Left lobe of liver (tissue), 2 donors: ENCODE data around the gene ATG4C. TPM values are rescaled to one million over a fixed set of nuclear protein-coding genes. Genes with fewer than 3 reads are reported as not detected.
A peak's percentile ranks its signal among the peaks of the same experiment; 100 is the strongest.
"Not testable (repeated sequence)": the region's sequence is repeated elsewhere in the genome, so short reads cannot be mapped to it uniquely, and the experiment has no call there.

Experiments
- ATAC-seq: fragments of 200-7000 bp; cut with Tn5 transposase; one replicate; pipeline ENCODE4 v1.9.1; 2020; ENCODE audit warnings: mild to moderate bottlenecking, moderate library complexity
- DNase-seq: peaks from one replicate; pipeline ENCODE4 v3.0.0-alpha.2; 2020; ENCODE audit warnings: low spot score
- total RNA-seq: library from RNA; stranded (reverse); gene quantifications from one replicate; pipeline ENCODE4 v1.2.1, GENCODE V29; 2021
- donor health status: DM: no; HTN: no; CAD: no; lungs with moderate emphysema.
- donor health status: DM: no; HTN: yes; CAD: no.

Gene ATG4C
- total RNA-seq, 1 donor from 2014 or later, result 5.3 TPM

DNA sequence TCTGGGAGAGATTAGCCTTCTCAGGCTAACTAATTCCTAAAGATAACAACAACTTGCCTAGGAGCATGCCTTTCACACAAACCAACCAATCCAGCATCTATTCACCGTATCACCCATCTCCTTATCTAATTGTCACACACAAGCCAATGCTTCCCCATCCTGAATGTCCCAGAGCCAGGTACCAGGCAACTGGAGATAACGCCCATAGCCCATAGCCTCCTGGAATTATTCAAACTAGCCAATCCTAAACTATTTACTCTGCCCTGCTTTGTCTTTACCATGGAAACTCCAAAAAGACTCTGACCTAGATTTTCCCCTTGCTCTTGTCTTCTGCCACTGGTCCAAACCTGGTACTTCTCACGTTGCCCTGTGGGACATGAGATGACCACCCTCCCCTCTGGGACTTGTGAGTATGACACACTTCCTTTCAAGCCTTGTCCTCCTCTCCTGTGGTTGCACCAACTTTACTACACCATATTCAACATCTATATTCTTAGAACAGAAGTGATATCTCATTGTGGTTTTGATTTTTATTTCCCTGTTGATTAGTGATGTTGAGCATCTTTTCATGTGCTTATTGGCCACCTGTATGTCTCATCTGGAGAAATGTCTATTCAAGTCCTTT lies 8.8 kb upstream of the ATG4C start:
- no peak for DNase-seq
- no peak for ATAC-seq

DNA sequence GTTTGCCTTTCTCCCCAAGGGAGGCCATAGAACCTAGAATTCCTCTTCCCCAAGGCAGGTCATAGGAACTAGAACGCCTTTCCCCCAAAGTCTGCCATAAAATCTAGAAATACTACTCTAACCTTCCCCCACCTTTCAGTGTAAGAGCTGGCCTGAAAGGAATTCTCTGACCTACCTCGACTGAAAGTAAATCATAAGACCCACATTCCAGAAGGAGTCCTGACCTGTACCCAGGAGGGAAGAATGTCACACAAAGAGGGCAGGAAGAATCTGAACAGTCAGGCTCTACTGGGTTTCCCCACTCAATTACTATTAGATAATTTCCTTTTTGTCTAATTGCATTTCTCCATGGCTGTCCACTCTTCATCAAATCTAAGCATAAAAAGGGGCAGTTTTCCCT lies 5.7 kb upstream of the ATG4C start:
- ATAC-seq (no peak), DNase-seq (no peak)

DNA sequence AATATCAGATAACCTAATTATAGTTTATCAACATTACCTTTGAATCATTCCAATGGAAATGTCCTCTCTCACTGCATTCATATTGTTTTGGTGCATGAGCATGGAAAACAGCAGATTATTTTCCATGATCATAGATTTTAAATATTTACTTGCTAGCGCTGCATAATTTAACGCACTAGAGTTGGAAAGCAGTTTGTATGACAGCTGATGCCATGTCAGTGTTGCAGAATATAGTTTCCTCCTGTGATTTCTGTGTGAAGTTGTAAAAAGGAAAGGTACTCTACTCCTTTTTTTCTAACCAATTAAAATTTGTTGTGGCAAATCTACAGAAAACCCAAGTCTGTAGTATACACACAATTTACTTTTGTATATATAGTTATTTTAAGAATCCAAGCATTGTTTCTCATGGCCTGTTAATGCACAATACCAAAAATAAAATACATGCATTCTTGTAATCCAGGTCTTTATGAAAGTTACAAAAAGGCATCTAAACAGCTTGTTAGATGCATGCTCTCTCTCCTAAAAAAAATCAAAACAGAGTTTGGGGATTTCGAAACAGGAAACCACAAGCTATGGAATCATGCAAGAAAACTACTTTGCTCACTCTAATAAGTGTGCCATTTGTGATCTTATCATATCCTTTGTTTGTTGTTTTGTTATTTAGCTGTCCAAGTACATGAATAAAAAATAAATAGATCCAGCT lies 1.9 kb upstream of the ATG4C start:
- DNase-seq (no peak), ATAC-seq (no peak)

DNA sequence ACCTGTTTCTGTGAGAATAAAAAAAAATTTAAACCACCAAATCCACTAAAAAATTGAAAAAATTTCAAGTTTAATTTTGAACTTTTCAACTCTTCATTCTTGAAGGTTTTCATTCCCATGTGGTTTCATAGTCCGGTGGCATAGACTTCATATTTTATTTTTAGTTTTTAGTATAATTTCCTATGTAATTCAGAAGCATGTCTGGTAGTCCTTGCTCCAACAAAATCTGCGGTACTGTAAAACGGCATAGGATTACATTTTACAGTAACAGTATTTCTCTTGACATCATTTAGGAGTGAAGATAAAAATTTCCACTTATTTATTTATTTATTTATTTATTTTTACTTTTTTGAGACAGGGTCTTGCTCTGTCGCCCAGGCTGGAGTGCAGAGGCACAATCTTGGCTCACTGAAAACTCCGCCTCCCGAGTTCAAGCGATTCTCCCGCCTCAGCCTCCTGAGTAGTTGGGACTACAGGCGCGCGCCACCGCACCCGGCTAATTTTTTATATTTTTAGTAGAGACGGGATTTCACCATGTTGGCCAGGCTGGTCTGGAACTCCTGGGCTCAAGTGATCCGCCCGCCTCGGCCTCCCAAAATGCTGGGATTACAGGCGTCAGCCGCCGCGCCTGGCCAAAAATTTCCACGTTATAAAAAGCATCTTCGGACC lies 1.3 kb upstream of the ATG4C start:
- not testable (repeated sequence) for ATAC-seq, DNase-seq

DNA sequence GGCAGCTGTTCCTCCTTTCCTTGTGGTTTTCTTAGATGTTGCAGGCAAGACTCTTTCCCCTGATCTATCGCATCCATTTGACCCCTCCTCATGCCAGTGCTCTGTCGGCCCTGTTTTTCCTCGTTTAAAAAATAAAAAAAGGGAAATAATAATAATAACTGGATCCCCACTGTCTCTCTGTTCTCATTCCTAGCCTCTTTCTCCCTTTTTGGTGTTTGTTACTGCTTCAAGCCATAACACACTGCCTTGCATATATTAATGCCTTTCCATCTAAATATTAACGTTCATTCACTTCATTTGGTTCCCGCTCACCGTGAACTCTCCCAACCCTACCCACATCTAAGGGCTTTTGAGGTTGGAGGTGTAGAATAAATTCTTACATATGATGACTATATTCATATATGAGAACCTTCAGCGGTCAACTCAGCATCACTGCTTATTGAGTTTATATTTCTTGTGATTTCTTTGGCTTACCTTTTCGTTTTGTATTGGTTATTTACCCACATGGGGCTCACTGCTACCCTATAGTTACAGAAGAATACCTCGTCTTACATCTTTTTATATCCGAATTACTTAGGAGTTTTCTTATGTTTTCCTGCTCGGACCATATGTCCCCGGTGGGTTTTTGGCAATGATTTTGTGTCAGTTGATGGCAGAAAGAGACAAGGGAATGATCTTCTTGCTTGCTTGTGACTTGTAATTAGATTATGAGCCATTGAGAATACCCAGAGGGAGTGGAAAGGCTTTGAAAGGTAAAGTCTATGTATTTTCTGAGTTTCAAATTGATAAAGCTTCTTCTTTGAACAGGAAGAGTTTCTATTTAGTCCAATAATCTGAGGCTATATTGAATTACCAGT lies 805 bp downstream of the ATG4C start:
- DNase-seq (no peak), ATAC-seq (peak; percentile 37)

DNA sequence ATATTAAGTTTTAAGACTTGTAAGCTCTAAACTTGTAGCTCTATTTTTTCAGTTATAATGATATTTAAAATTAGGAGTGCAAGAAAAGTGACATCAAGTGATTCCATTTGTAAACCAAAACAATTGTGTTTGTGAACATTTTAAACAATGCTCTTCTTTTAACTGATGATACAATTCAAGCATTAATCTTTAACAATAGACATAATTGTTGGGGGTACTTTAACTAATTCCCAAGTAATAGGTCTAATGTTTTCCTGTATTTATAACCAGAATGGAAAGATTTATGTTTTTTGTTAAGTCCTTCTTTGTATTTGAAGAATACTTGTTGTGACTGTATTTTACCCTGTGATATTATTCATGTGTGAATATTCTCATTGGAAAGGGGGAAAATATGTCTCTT lies 6.8 kb downstream of the ATG4C start:
- ATAC-seq (no peak), DNase-seq (no peak)

DNA sequence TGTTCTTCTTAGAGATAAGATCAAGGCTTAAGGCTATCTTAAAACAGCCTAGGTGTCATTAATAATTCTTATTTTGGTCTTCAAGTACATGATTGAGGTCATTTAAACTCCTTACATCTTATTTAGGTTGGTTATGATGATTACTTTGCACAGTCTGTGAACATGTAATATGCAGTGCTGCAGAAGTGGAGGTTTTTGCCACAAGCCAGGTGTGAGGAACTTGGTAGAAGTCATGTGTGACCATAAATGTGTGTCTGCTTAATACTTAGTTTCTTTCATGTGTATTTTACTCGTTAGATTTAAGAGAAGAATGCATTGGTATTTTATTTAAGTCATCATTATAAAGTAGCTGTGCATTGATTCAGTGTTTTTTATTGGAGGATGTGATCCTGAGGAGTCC lies 10.1 kb downstream of the ATG4C start:
- DNase-seq (no peak), ATAC-seq (no peak)

DNA sequence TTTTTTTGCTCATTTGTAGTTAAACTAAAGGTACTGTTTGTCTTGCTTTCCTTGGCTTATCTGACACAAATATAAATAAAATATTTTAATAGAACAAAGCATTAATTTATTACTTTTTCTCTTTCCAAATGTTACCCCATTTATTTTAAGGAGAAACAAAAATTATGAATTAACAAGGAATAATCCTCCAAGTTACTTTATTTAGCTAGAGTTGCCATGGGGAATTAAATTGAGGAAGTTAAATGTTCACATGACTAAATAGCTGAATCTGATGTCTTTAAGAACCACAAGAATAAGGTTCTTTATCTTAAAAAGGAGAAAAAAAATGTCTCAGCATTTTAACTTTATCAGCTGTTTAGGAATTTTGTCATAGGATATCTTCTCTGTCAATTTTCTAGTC lies 12.3 kb downstream of the ATG4C start:
- ATAC-seq (no peak), DNase-seq (no peak)

DNA sequence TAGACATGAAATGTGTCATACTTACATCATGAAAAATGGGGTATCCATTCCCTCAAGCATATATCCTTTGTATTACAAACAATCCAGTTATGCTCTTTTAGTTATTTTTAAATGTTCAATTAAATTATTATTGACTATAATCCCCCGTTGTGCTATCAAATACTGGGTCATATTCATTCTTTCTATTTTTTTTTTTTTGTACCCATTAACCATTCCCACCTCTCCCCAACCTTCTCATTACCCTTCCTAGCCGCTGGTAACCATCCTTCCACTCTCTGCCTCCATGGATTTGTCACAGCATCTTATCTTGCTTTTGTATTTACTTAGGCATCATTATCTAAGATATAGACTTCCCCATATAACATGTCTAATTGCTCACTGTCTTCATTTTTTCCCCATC lies 15.8 kb downstream of the ATG4C start:
- DNase-seq (no peak), ATAC-seq (no peak)

DNA sequence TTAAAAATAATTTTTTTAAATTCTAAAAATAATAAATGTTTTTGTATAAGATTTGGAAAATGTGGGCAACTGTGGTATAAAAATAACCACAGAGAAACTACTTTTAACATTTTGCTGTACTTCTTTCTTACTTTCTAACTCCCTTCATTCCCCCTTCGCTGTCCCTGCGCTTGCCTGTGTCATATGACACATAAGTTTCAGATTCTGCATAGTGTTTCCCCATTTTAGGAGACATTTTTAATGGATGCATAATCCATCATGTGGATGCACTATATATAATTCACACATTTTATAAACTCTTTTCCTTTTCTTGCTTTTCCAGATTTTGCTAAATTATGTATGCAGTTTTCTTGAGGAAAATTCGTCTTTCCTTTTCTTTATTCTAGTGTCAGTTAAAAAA lies 16.3 kb downstream of the ATG4C start:
- no peak for DNase-seq
- ATAC-seq, result no peak

DNA sequence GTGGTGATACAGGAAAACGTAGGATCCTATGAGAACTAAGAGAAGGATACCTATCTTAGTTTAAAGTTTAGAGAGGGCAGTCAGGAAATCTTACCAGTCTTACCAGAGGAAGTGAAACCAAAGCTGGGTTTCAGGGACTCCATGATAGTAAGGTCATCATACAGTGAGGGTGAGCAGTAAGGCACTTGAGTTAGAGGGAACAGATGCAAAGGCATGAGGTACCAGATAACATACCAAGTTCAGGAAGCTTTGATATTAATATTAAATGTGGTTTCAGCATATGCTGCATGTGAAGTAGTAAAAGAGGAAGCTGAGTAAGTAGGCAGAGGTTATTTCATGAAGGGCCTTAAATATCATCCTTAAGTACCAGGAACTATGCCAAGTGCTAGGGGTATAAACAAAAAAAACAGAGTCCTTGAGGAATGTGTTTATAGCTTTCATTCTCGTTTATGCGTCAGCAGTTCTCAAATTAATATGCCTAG lies 16.9 kb downstream of the ATG4C start:
- no peak for ATAC-seq
- DNase-seq, result no peak

DNA sequence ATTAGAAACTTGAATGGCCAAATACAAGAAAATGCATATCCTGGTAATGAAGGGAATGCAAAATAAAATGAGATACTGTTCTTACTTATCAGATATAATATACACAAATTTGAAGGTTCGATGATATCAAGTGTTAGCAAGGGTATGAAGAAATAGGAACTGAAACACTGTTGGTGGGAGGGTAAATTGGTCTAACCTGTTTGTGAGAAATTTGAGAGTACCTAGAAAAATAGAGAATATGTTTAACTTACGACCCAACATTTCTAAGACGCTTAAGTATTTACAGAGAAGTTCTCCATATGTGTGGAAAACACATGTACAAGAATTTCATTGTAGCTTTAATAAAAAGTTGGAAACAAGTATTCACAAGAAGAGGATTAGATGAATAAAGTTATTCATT lies 25.9 kb downstream of the ATG4C start:
- DNase-seq (no peak), ATAC-seq (no peak)

DNA sequence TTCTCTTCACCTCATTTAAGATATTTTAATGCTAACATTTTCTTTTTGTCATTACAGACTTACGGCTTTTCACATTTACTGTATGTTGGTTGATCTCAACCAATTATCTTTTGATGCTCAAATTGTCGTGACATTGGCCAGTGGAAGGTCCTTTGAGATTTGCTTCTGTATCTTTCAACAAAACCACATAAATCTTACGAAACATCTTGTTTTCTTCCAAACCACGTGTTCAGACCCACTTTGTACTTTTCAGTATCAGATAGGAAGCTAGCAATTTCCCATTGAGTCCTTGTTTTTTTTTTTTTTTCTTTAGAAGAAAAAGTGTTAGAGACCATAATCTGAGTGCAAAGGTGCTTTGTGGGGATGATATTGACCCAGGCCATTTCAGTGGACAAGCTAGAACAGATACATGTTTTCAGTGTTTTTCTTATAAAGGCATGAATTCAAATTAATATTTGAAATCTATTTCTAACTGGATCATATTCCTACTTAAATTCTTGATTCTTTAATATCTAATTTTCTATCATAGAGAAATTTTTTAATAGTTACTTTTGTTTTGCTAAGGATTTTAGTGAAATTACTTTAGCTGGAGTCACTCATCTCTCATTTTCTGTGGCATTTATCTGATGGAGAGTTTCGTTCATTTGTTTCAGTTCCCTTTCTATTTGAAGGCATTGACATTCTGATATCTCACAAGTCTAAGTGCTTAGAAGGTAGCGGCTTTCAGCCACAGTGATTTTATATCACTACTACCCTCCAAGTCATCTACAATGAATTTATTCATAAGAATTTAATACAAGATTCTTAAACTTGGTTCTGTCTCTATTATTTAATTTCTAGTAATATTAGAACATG lies 26.7 kb downstream of the ATG4C start:
- ATAC-seq (no peak), DNase-seq (no peak)

DNA sequence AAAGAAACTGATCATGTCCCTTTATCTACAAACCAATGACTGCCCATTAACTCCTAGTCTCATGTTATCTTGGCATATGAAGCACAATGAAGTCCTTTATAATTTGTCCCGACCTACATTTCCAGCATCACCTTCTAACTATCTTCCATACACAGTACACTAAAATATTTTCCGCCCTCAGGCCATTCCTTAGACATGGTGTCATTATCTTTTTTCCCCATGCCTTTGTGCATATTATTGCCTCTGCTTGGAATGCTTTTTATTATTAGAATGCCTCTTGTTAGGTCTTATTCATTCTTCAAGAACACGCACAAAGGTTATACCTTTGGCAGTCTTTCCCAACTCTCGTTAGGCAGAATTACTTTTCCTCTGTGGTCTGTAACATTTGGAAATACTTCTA lies 39.6 kb downstream of the ATG4C start:
- DNase-seq (no peak), ATAC-seq (no peak)

DNA sequence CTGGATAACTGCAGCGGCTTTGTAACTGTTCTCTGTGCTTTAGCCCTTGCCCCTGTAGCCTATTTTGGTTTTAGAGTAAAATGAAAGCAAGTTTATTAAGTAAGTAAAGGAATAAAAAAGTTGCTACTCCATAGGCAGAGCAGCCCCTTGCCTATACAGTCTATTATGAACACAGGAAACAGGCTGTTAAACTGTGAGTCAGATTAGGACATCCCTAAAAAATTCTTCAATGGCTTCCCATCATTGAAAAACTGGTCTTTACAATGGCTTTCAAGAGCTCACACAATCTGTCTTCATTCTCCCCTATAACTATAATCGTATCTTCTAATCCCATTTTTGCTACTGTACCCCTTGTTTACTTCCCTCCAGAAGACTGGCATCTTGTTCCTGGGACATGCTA lies 43.0 kb downstream of the ATG4C start:
- no peak for DNase-seq
- ATAC-seq, result no peak

DNA sequence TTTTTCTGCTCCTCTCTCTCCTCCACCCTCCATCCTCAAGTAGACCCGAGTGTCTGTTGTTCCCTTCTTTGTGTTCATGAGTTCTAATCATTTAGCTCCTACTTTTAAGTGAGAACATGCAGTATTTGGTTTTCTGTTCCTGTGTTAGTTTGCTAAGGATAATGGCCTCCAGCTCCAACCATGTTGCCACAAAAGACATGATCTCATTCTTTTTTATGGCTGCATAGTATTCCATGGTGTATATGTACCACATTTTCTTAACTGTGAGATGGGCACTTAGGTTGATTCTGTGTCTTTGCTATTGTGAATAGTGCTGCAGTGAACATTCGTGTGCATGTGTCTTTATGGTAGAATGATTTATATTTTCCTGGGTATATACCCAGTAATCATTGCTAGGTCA lies 43.9 kb downstream of the ATG4C start:
- ATAC-seq, DNase-seq: not testable (repeated sequence)

DNA sequence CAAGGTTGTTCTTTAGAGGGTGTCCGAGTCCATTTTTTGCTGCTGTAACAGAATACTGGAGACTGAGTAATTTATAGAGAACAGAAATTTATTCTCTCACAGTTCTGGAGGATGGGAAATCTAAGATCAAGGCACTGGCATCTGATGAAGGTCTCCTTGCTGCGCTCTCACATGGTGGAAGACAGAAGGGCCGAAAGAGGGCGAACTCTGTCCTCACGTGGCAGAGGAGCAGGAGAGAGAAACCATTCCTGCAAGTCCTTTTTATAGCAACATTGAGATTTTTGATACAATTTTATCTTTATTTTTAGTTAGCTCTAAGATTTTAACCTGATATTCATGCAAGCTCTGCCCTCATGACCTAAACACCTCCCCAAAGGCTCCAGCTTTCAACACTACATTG lies 48.3 kb downstream of the ATG4C start:
- ATAC-seq, result no peak
- DNase-seq, result no peak

DNA sequence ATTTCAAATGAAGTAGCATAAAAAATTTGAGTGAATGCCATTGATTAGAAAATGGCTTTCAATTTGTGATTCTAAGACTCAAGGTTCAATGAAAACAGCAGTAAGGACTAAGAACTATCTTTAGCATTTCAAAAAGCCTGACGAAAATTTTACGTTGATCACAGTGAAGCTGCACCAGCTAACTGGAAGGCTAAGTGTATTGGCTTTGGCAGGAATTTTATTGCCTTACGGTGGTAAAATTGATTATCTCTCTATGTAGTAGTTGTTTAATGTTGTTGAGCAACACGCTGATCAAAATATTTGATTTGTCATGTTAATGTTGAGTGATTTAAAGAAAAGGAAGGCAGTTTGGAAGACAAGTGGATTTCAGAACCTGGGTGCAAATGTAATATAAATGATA lies 49.6 kb downstream of the ATG4C start:
- DNase-seq, result no peak
- ATAC-seq, result peak; percentile 53

DNA sequence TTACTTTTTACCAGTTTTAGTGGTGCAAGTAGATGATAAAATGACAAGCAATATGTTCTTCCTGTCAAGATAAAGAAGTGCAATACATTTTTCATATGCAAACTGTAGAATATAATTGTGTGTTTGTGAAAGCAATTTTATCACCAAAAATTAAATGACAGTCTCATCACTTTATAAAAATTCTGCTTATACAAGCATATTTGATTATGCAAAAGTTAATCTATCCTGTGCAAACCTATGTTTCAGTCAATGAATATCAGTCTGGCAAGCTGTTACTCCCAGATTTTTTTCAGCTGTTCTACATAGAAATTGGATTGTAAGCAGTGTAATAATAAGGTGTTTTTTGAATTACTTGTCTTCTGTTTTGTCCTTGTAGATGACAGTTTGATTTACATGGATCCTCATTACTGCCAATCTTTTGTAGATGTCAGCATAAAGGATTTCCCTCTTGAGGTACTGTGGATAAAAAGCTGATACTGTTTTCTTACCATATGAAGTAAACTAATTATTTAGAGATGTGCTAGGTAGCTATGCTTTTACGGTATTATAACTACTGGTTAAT lies 50.5 kb downstream of the ATG4C start:
- DNase-seq (no peak), ATAC-seq (no peak)
